Left ventricle myocardium inferior (tissue), 1 donor: ENCODE measurements around the gene IAH1. TPM values are rescaled to one million over a fixed set of nuclear protein-coding genes. Genes with fewer than 3 reads are reported as not detected.

Experiments used
- DNase-seq: peaks from one replicate; pipeline ENCODE4 v3.0.0-alpha.2; 2020
- H3K27ac ChIP-seq: fragments of 200-600 bp; replicated peaks from 2 replicates; pipeline ENCODE4 v1.8.0; 2021
- H3K27me3 ChIP-seq: fragments of 200-600 bp; 2 replicates; pipeline ENCODE4 v1.8.0; 2021; ENCODE audit warnings: low read depth
- H3K36me3 ChIP-seq: fragments of 200-600 bp; 2 replicates; pipeline ENCODE4 v1.8.0; 2021
- H3K4me1 ChIP-seq: fragments of 200-600 bp; 2 replicates; pipeline ENCODE4 v1.8.0; 2021
- H3K4me3 ChIP-seq: fragments of 200-600 bp; 2 replicates; pipeline ENCODE4 v1.8.0; 2021; ENCODE audit warnings: mild to moderate bottlenecking, moderate library complexity
- H3K9me3 ChIP-seq: fragments of 200-600 bp; replicated peaks from 2 replicates; pipeline ENCODE4 v1.8.0; 2021
- CTCF ChIP-seq: fragments of 200-600 bp; IDR thresholded peaks from 2 replicates; pipeline ENCODE4 v1.8.0; 2021; ENCODE audit warnings: antibody characterized with exemption, mild to moderate bottlenecking, borderline replicate concordance
- intact Hi-C: fragments of 100-400 bp; cut with micrococcal nuclease; formaldehyde crosslinking; loops from one replicate; pipeline ENCODE4 v1.11.0; 2022
- total RNA-seq: library from RNA; stranded (reverse); fragmentation: NEBNext Ultra II Directional; extraction: Animal tissue kit (Norgen Biotek cat#: 25700); gene quantifications from one replicate; pipeline ENCODE4 v1.2.1, GENCODE V29; 2021
- donor health status: DM: no; HTN: yes; CAD: no; lungs with severe emphysema.

The IAH1 gene
- total RNA-seq, 1 donor from 2014 or later, result 82.9 TPM

- Histone ChIP-seq H3K4me3 (no peak overlapping the region), H3K4me1 (no peaks in the 10 kb centered on the region), H3K36me3 (peaks cover 95% of the 10 kb centered on the region), H3K9me3 (no peaks in the 10 kb centered on the region), H3K27me3 (no peaks in the 10 kb centered on the region), H3K27ac (no peak overlapping the region)
- intact Hi-C loops, result no loop called here
- no peak for TF ChIP-seq CTCF
- DNase-seq, result no peak
Observed at GRCh38 chr2:9440058-9440727, 34.2 kb upstream of the IAH1 start.

GRCh38 chr2:9441556-9441955 lies 32.8 kb upstream of the IAH1 start:
- no peak for DNase-seq
- intact Hi-C loops, result no loop called here
- Histone ChIP-seq H3K4me3 (no peak overlapping the region), H3K4me1 (no peaks in the 10 kb centered on the region), H3K9me3 (no peaks in the 10 kb centered on the region), H3K36me3 (peaks cover 91% of the 10 kb centered on the region), H3K27ac (no peak overlapping the region), H3K27me3 (no peaks in the 10 kb centered on the region)
- TF ChIP-seq CTCF, result no peak

- Histone ChIP-seq H3K27ac (no peak overlapping the region), H3K4me3 (no peak overlapping the region), H3K36me3 (peaks cover 78% of the 10 kb centered on the region), H3K9me3 (no peaks in the 10 kb centered on the region), H3K27me3 (no peaks in the 10 kb centered on the region), H3K4me1 (no peaks in the 10 kb centered on the region)
- DNase-seq, result no peak
- no peak for TF ChIP-seq CTCF
- intact Hi-C loops, result no loop called here
Observed at GRCh38 chr2:9443526-9443925, 30.8 kb upstream of the IAH1 start.

- Histone ChIP-seq H3K36me3 (peaks cover 81% of the 10 kb centered on the region), H3K27me3 (no peaks in the 10 kb centered on the region), H3K27ac (no peak overlapping the region), H3K9me3 (no peaks in the 10 kb centered on the region), H3K4me1 (no peaks in the 10 kb centered on the region), H3K4me3 (no peak overlapping the region)
- intact Hi-C loops, result no loop called here
- no peak for DNase-seq
- no peak for TF ChIP-seq CTCF
Observed at GRCh38 chr2:9445089-9445488, 29.3 kb upstream of the IAH1 start.

GRCh38 chr2:9451231-9451630 lies 23.1 kb upstream of the IAH1 start:
- Histone ChIP-seq H3K27me3 (no peaks in the 10 kb centered on the region), H3K4me1 (no peaks in the 10 kb centered on the region), H3K36me3 (peaks cover 72% of the 10 kb centered on the region), H3K9me3 (no peaks in the 10 kb centered on the region), H3K4me3 (no peak overlapping the region), H3K27ac (no peak overlapping the region)
- no peak for DNase-seq
- intact Hi-C loops, result no loop called here
- no peak for TF ChIP-seq CTCF
